K562 (cell line): ENCODE results near the gene CDKN2AIPNL. TPM values are rescaled to one million over a fixed set of nuclear protein-coding genes. Genes with fewer than 3 reads are reported as not detected.
A peak's percentile ranks its signal among the peaks of the same experiment; 100 is the strongest.

Source experiments
- ATAC-seq: fragments of 200-7000 bp; cut with Tn5 transposase; 3 replicates; pipeline ENCODE4 v1.9.1; 2020; ENCODE audit warnings: moderate library complexity
- BruUV-seq: library from RNA; stranded (reverse); fragments of 400-500 nt; replicated peaks from 2 replicates; lab custom pipeline; 2021; lab: Mats Ljungman, UMichigan
- CTCF ChIA-PET: fragments of 300-600 bp; formaldehyde crosslinking; extraction: SDS; loops from one replicate; lab custom pipeline; 2021; ENCODE audit warnings: low intra/inter-chr PET ratio; lab: Yijun Ruan, JAX
- POLR2A ChIA-PET: fragments of 300-600, 350-650 bp; sonication (Branson Sonifier 250); formaldehyde crosslinking; extraction: SDS; loops from one replicate; lab custom pipeline; 2021; ENCODE audit warnings: antibody characterized with exemption, inconsistent platforms; lab: Yijun Ruan, JAX
- DNase-seq, 4 experiments: peaks; one replicate each; pipeline versions ENCODE4 v3.0.0 to v3.0.0-alpha.2; 2011 to 2018; ENCODE audit warnings: low spot score in 3 of 4, mixed read lengths in 3 of 4; ENCODE audit errors: extremely low read depth in 1 of 4
- FAIRE-seq: peaks from 2 replicates; lab custom pipeline; 2011; peaks lifted over from hg19 to GRCh38; lab: Jason Lieb, UNC
- H2AFZ ChIP-seq: 2 replicates; pipeline ENCODE4 v1.6.0; 2011; ENCODE audit warnings: low read depth, low read length, control low read depth, inconsistent platforms
- H3K27ac ChIP-seq: fragments of 200-600 bp; 3 replicates; pipeline ENCODE4 v1.8.0; 2011; ENCODE audit warnings: low read depth, mild to moderate bottlenecking, control low read depth, inconsistent platforms, low read length, moderate library complexity, mixed read lengths; ENCODE audit errors: extremely low read depth
- H3K27me3 ChIP-seq, 2 experiments: fragments of 300-600 bp in 1 of 2; 2 replicates in 1 of 2; 3 replicates in 1 of 2; pipeline versions ENCODE4 v1.6.0 to v1.8.0; 2011; ENCODE audit warnings: inconsistent platforms in 2 of 2, low read length in 2 of 2, mild to moderate bottlenecking in 1 of 2, mixed read lengths in 1 of 2, moderate library complexity in 1 of 2; ENCODE audit not compliant: control insufficient read depth in 2 of 2, insufficient read depth in 2 of 2
- H3K36me3 ChIP-seq: fragments of 300-600 bp; 3 replicates; pipeline ENCODE4 v1.8.0; 2011; ENCODE audit warnings: mild to moderate bottlenecking, low read length, inconsistent platforms; ENCODE audit not compliant: control insufficient read depth, insufficient read depth
- H3K4me1 ChIP-seq, 2 experiments: fragments of 200-600 bp in 1 of 2; replicated peaks in 1 of 2; 2 replicates in 1 of 2; 3 replicates in 1 of 2; pipeline versions ENCODE4 v1.5.1 to v1.8.0; 2011; ENCODE audit warnings: inconsistent platforms in 2 of 2, low read length in 2 of 2, mild to moderate bottlenecking in 1 of 2, mixed read lengths in 1 of 2, moderate library complexity in 1 of 2; ENCODE audit not compliant: control insufficient read depth in 2 of 2, insufficient read depth in 2 of 2
- H3K4me2 ChIP-seq: 2 replicates; pipeline ENCODE4 v1.6.1; 2011; ENCODE audit warnings: low read length, control low read depth, inconsistent platforms, mixed read lengths; ENCODE audit not compliant: insufficient read depth
- H3K4me3 ChIP-seq: fragments of 200-600 bp; sonication (generic), shearing (Covaris generic); 2 replicates; pipeline ENCODE4 v1.5.1; 2016; ENCODE audit warnings: control low read depth, inconsistent platforms
- H3K79me2 ChIP-seq: fragments of 200-600 bp; 3 replicates; pipeline ENCODE4 v1.8.0; 2011; ENCODE audit warnings: low read length, inconsistent platforms; ENCODE audit not compliant: control insufficient read depth, insufficient read depth
- H3K9ac ChIP-seq, 2 experiments: 2 replicates each; pipeline versions ENCODE4 v1.6.0 to v1.6.1; 2011; ENCODE audit warnings: low read depth in 2 of 2, low read length in 2 of 2, control low read depth in 1 of 2, inconsistent platforms in 1 of 2, mild to moderate bottlenecking in 1 of 2, mixed read lengths in 1 of 2; ENCODE audit not compliant: insufficient read depth in 1 of 2
- H3K9me1 ChIP-seq: one replicate; pipeline ENCODE4 v1.6.0; 2011; ENCODE audit warnings: inconsistent platforms, mild to moderate bottlenecking, low read length, moderate library complexity; ENCODE audit not compliant: control insufficient read depth, insufficient read depth
- H3K9me3 ChIP-seq: replicated peaks from 2 replicates; pipeline ENCODE4 v1.5.1; 2011; ENCODE audit warnings: low read depth, low read length, inconsistent platforms; ENCODE audit not compliant: control insufficient read depth, insufficient read depth
- H4K20me1 ChIP-seq: replicated peaks from 2 replicates; pipeline ENCODE4 v1.6.1; 2011; ENCODE audit warnings: low read length, inconsistent platforms, mixed read lengths; ENCODE audit not compliant: control insufficient read depth, insufficient read depth
- BHLHE40 ChIP-seq: IDR thresholded peaks from 2 replicates; pipeline ENCODE4 v1.6.1; 2011; ENCODE audit warnings: low read length, improper control_type of control experiment
- CBFA2T3 ChIP-seq: fragments of 450-650 bp; IDR thresholded peaks from 2 replicates; pipeline ENCODE4 v1.6.1; 2017
- DACH1 ChIP-seq: fragments of 450-650 bp; IDR thresholded peaks from 2 replicates; pipeline ENCODE4 v1.6.1; 2018; ENCODE audit not compliant: partially characterized antibody
- ETV5 ChIP-seq: sonication (generic); formaldehyde crosslinking; IDR thresholded peaks from 2 replicates; pipeline ENCODE4 v1.4.0; 2020; ENCODE audit warnings: low read depth, mild to moderate bottlenecking, missing genetic modification reagents
- HDAC1 ChIP-seq, 2 experiments: fragments of 450-650 bp; IDR thresholded peaks; 2 replicates each; pipeline ENCODE4 v1.6.1; 2016 to 2017; ENCODE audit warnings: inconsistent platforms in 1 of 2, mild to moderate bottlenecking in 1 of 2, moderate library complexity in 1 of 2
- HNRNPUL1 ChIP-seq: fragments of 200-400 bp; formaldehyde crosslinking; IDR thresholded peaks from 2 replicates; pipeline ENCODE4 v1.6.1; 2017; ENCODE audit warnings: low read length
- KDM1A ChIP-seq, 2 experiments: fragments of 450-650 bp; IDR thresholded peaks; 2 replicates each; pipeline ENCODE4 v1.6.1; 2016; ENCODE audit warnings: mild to moderate bottlenecking in 2 of 2
- KHSRP ChIP-seq: fragments of 450-650 bp; IDR thresholded peaks from 2 replicates; pipeline ENCODE4 v1.6.1; 2017
- KLF10 ChIP-seq: fragments of 250-450 bp; sonication (Bioruptor Pico); IDR thresholded peaks from 2 replicates; pipeline ENCODE4 v1.6.1; 2021; ENCODE audit warnings: matching md5 sums
- MBD2 ChIP-seq: sonication (generic); IDR thresholded peaks from 2 replicates; pipeline ENCODE4 v1.6.1; 2016; ENCODE audit warnings: low read depth, borderline replicate concordance
- NCOA2 ChIP-seq, 2 experiments: fragments of 450-650 bp; IDR thresholded peaks; 2 replicates each; pipeline ENCODE4 v1.6.1; 2018; ENCODE audit warnings: mild to moderate bottlenecking in 2 of 2, moderate library complexity in 1 of 2; ENCODE audit not compliant: partially characterized antibody in 2 of 2
- NCOR1 ChIP-seq: fragments of 450-650 bp; IDR thresholded peaks from 2 replicates; pipeline ENCODE4 v1.6.1; 2016; ENCODE audit warnings: mild to moderate bottlenecking, moderate library complexity
- PBX2 ChIP-seq, 2 experiments: IDR thresholded peaks in 1 of 2; conservative IDR thresholded peaks in 1 of 2; 2 replicates each; pipeline ENCODE4 v1.6.1; 2016; ENCODE audit warnings: low read depth in 2 of 2, mild to moderate bottlenecking in 1 of 2, missing compliant biosample characterization in 1 of 2, missing genetic modification characterization in 1 of 2, moderate library complexity in 1 of 2
- RBM34 ChIP-seq: fragments of 200-400 bp; formaldehyde crosslinking; IDR thresholded peaks from 2 replicates; pipeline ENCODE4 v1.6.1; 2018; ENCODE audit warnings: low read length, borderline replicate concordance; ENCODE audit not compliant: insufficient read depth
- RCOR1 ChIP-seq, 2 experiments: IDR thresholded peaks; 2 replicates each; pipeline ENCODE4 v1.6.1; 2012; ENCODE audit warnings: low read depth in 2 of 2, low read length in 2 of 2, borderline replicate concordance in 1 of 2, improper control_type of control experiment in 1 of 2
- SMAD3 ChIP-seq: fragments of 450-650 bp; formaldehyde crosslinking; conservative IDR thresholded peaks from 2 replicates; pipeline ENCODE4 v1.4.0; 2020; ENCODE audit warnings: mild to moderate bottlenecking
- TFAP4 ChIP-seq: sonication (generic); formaldehyde crosslinking; IDR thresholded peaks from 2 replicates; pipeline ENCODE4 v1.8.0; 2022; ENCODE audit warnings: missing genetic modification reagents, mild to moderate bottlenecking, moderate library complexity, borderline replicate concordance
- TRIM24 ChIP-seq, 2 experiments: fragments of 450-650 bp; IDR thresholded peaks; 2 replicates each; pipeline ENCODE4 v1.6.1; 2016
- ZNF217 ChIP-seq: sonication (generic); formaldehyde crosslinking; IDR thresholded peaks from 2 replicates; pipeline ENCODE4 v1.8.0; 2022; ENCODE audit warnings: mild to moderate bottlenecking, missing genetic modification reagents
- ZNF277 ChIP-seq: fragments of 250-450 bp; sonication (Bioruptor Pico); IDR thresholded peaks from 2 replicates; pipeline ENCODE4 v1.8.0; 2022; ENCODE audit warnings: inconsistent platforms, mild to moderate bottlenecking, moderate library complexity, borderline replicate concordance
- WGBS: fragments of 100-300 bp; shearing (Covaris generic); methylation state at CpG from one replicate; pipeline ENCODE4 v1.1.6; 2016; ENCODE audit warnings: low coverage, mixed read lengths; ENCODE audit not compliant: insufficient coverage; ENCODE audit errors: missing lambda C conversion rate; 5-methylcytosine and 5-hydroxymethylcytosine counted together
- in situ Hi-C: fragments of 300-500 bp; cut with MboI; formaldehyde crosslinking; loops from 4 replicates; pipeline ENCODE4 v1.15.0; 2018; ENCODE audit warnings: inconsistent platforms, mixed read lengths
- intact Hi-C: fragments of 100-400 bp; cut with micrococcal nuclease; formaldehyde crosslinking; loops from 2 replicates; pipeline ENCODE4 v1.14.2; 2022
- polyA plus RNA-seq, 8 experiments: library from polyadenylated mRNA; depleted of rRNA in 4 of 8; stranded (reverse) in 5 of 8; unstranded in 3 of 8; fragments of >200 nt; fragmentation: Nextera tagmentation in 2 of 8; fragmentation: Illumina TruSeq in 1 of 8; extraction: Ambion mirVana in 2 of 8; extraction: Trizol in 1 of 8; gene quantifications; 2 replicates each; pipeline versions ENCODE4 v1.2.1 to v1.2.3, GENCODE V29; 2011 to 2014; ENCODE audit warnings: inconsistent platforms in 1 of 8, missing spikeins in 1 of 8
- total RNA-seq, 7 experiments: library from RNA; depleted of rRNA in 6 of 7; stranded (reverse); fragments of >200 nt in 6 of 7; fragmentation: Illumina TruSeq in 2 of 7; extraction: Trizol in 2 of 7; gene quantifications; 2 replicates each; pipeline versions ENCODE4 v1.2.1 to v1.2.3, GENCODE V29; 2011 to 2021; ENCODE audit warnings: low replicate concordance in 1 of 7

The CDKN2AIPNL gene
- total and polyA plus RNA-seq, 9 of the 15 experiments (the other 6 are each of a cell fraction or from before 2014, with no cell fraction given): 19.9 to 46.9 (median 42.2) TPM

- CTCF ChIA-PET: no interaction called here
- Histone ChIP-seq H3K4me3 (no peak overlapping the region), H2AFZ (no peak overlapping the region), H4K20me1 (no peaks in the 10 kb centered on the region), H3K4me1 (no peaks in the 10 kb centered on the region), H3K9me3 (no peaks in the 10 kb centered on the region), H3K27ac (no peak overlapping the region), H3K36me3 (no peaks in the 10 kb centered on the region), H3K4me2 (no peak overlapping the region), H3K9ac (no peak overlapping the region), H3K27me3 (no peaks in the 10 kb centered on the region), H3K9me1 (no peaks in the 10 kb centered on the region), H3K79me2 (no peaks in the 10 kb centered on the region)
- no peak for FAIRE-seq
- in situ Hi-C loops: no loop called here
- intact Hi-C loops: no loop called here
- DNase-seq: no peak
- POLR2A ChIA-PET: interaction anchor here (0.6 to 1.2 kb wide), 3 partner anchors 9 to 37 kb away, joined by 3 to 5 read pairs (median 3); no protein-coding TSS in a partner anchor
- WGBS: 4% methylated on average over 7 of the region's 7 CpGs
- 0 out of 3 replicates have a peak, but pooled peaks have one; percentile 40 for ATAC-seq
- BruUV-seq: no TSS peak
- no peak for TF ChIP-seq ZNF277
- no peak for TF ChIP-seq KLF10 (CRISPR knock-in tag)
- no peak for TF ChIP-seq RBM34
- TF ChIP-seq NCOR1: peak; percentile 60; the same call in 1 of the 2 replicates
- TF ChIP-seq ZNF217 (CRISPR knock-in tag): no peak
- TF ChIP-seq KHSRP: no peak
- peak; percentile 40 to 71; a peak in 2 of 4 replicates for TF ChIP-seq TRIM24 (IDR thresholded peaks at IDR 0.05)
- TF ChIP-seq CBFA2T3: peak; percentile 89
- peak; percentile 75; the same call in 1 of the 2 replicates for TF ChIP-seq TFAP4 (CRISPR knock-in tag)
- TF ChIP-seq SMAD3: no peak
- TF ChIP-seq MBD2: no peak
- 0 out of 4 replicates have a peak, but pooled peaks of 1 of the 2 experiments have one; percentile 14 for TF ChIP-seq HDAC1 (IDR thresholded peaks at IDR 0.05)
- peak in 1 of 2 experiments; percentile 40; a peak in 1 of 4 replicates for TF ChIP-seq RCOR1 (IDR thresholded peaks at IDR 0.05; ENCODE audit: borderline replicate concordance in 1 of 2, low read depth in 2 of 2, low read length in 2 of 2)
- no peak for TF ChIP-seq ETV5
- peak; percentile 33 for TF ChIP-seq DACH1
- no peak for TF ChIP-seq PBX2 (CRISPR knock-in tag; IDR thresholded peaks at IDR 0.05; ENCODE audit: low read depth)
- no peak for TF ChIP-seq PBX2 (tag; conservative IDR thresholded peaks at IDR 0.05; ENCODE audit: low read depth)
- peak; percentile 84 to 89 for TF ChIP-seq KDM1A (IDR thresholded peaks at IDR 0.05)
- TF ChIP-seq NCOA2 (IDR thresholded peaks at IDR 0.05; ENCODE audit: partially characterized antibody in 2 of 2): no peak
- TF ChIP-seq HNRNPUL1: no peak
- TF ChIP-seq BHLHE40: peak; percentile 36; the same call in 1 of the 2 replicates
Observed at GRCh38 chr5:134426361-134426760, 14.7 kb upstream of the CDKN2AIPNL start.
